ENCODE data around the gene ISL2.

ISL2 gene

DNA sequence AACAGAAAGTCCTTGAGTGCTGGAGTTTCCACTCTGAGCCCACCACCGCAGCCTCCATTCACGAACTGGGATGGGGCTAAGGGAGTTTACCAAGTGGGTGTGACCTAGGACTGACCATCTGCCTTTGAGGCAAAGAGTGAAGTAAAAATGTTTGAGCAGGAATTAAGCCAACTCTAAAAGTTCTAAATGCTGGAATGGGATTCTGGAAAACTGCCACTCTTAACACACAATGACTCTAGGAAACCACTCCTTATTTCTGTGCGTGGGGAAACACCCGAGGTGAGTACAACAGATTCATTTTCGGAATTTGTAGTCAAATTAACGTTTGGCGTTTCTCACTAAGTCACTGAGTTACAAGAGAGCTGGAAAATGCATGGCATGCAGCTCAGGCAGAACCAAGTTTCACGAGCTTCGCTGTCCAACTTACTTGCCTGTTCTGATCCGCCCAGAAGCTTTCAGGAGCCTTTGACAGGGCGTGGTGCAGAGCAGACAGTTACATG is 31.6 kb downstream of the ISL2 start:
- Mint-ChIP-seq H3K27me3 (no peaks in the 10 kb centered on the region), H3K4me1 (no peaks in the 10 kb centered on the region), H3K36me3 (peaks cover 35% of the 10 kb centered on the region), H3K9me3 (no peaks in the 10 kb centered on the region), H3K27ac (no peak overlapping the region), H3K4me3 (no peak overlapping the region)
- no peak for ATAC-seq

DNA sequence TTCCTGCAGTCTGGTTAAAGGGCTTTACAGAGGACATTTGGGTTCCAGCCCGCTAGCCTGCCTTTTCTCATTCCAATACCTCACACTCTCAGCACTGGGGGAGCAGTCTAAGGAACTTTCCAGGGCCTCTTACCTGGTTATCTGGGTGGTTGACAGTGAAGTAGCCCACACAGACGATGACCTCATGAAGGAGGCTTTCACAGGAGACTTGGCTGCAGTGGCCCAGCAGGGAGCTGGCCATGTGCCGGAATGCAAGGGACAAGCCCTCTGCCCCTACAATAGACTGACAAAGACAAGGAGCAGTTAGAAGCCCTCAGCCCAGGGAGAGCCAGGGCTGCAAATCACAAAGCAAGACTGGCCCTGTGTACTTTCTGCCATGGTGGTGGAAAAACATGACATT is 39.5 kb downstream of the ISL2 start:
- Mint-ChIP-seq H3K27me3 (no peaks in the 10 kb centered on the region), H3K27ac (no peak overlapping the region), H3K36me3 (peaks cover 44% of the 10 kb centered on the region), H3K4me1 (no peaks in the 10 kb centered on the region), H3K9me3 (no peaks in the 10 kb centered on the region), H3K4me3 (no peak overlapping the region)
- ATAC-seq, result no peak

- H3K9me3 Mint-ChIP-seq, result no peaks in the 10 kb centered on the region
- no peak overlapping the region for H3K27ac Mint-ChIP-seq
- ATAC-seq, result no peak
- peaks cover 42% of the 10 kb centered on the region for H3K36me3 Mint-ChIP-seq
- no peaks in the 10 kb centered on the region for H3K4me1 Mint-ChIP-seq
- H3K4me3 Mint-ChIP-seq, result no peak overlapping the region
- H3K27me3 Mint-ChIP-seq, result no peaks in the 10 kb centered on the region
Observed at GRCh38 chr15:76376816-76377215, 40.2 kb downstream of the ISL2 start.

DNA sequence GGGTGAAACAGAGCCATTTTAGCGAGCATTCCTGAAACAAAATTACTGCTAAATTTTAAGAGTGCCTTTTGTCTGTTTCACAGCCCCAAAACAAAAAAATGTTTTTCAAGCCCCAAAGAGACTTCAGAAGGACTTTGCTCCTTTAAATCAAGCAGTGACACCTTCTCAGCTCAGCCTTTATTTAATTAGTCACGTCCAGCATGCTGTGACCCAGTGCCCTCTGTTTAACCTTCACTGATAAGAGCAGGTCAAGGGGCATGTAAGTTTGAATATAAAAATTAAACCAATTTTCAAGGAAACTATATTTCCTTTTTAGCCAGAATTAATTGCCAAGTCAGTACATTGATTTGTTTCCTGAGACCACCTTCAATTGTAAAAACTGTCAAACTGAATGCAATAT is 40.6 kb downstream of the ISL2 start:
- Mint-ChIP-seq H3K9me3 (no peaks in the 10 kb centered on the region), H3K27ac (no peak overlapping the region), H3K27me3 (no peaks in the 10 kb centered on the region), H3K4me1 (no peaks in the 10 kb centered on the region), H3K36me3 (peaks cover 38% of the 10 kb centered on the region), H3K4me3 (no peak overlapping the region)
- no peak for ATAC-seq

GRCh38 chr15:76377751-76378150 is 41.2 kb downstream of the ISL2 start:
- peaks cover 35% of the 10 kb centered on the region for H3K36me3 Mint-ChIP-seq
- no peaks in the 10 kb centered on the region for H3K4me1 Mint-ChIP-seq
- no peak overlapping the region for H3K27ac Mint-ChIP-seq
- ATAC-seq, result no peak
- H3K4me3 Mint-ChIP-seq, result no peak overlapping the region
- H3K27me3 Mint-ChIP-seq, result no peaks in the 10 kb centered on the region
- H3K9me3 Mint-ChIP-seq, result no peaks in the 10 kb centered on the region

GRCh38 chr15:76378691-76379090 is 42.1 kb downstream of the ISL2 start:
- H3K4me3 Mint-ChIP-seq, result no peak overlapping the region
- peaks cover 27% of the 10 kb centered on the region for H3K36me3 Mint-ChIP-seq
- no peaks in the 10 kb centered on the region for H3K9me3 Mint-ChIP-seq
- no peak for ATAC-seq
- no peaks in the 10 kb centered on the region for H3K27me3 Mint-ChIP-seq
- H3K4me1 Mint-ChIP-seq, result no peaks in the 10 kb centered on the region
- H3K27ac Mint-ChIP-seq, result no peak overlapping the region

GRCh38 chr15:76380249-76380648 is 43.7 kb downstream of the ISL2 start:
- Mint-ChIP-seq H3K4me1 (no peaks in the 10 kb centered on the region), H3K4me3 (no peak overlapping the region), H3K36me3 (peaks cover 26% of the 10 kb centered on the region), H3K27ac (no peak overlapping the region), H3K9me3 (no peaks in the 10 kb centered on the region), H3K27me3 (no peaks in the 10 kb centered on the region)
- no peak for ATAC-seq

DNA sequence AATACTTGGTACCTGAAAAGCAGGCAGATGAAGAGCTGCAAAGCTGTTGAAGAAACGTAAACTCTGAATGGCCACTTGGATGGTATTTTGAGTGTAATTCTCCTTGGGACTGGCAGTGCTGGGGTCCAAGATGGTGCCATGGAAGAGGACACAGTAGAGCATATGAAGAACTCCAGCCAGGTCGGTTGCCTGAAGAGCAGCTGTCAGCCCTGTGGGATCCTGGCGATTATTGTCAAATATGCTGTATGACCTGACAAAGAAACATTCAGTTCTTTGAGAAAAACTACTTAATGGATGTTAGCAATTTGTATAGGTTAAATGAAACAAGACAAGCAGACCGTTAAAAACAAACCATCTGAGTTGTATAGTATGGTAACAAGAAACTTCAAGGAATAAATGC is 44.8 kb downstream of the ISL2 start:
- Mint-ChIP-seq H3K4me3 (no peak overlapping the region), H3K27me3 (no peaks in the 10 kb centered on the region), H3K27ac (no peak overlapping the region), H3K36me3 (peaks cover 31% of the 10 kb centered on the region), H3K4me1 (no peaks in the 10 kb centered on the region), H3K9me3 (no peaks in the 10 kb centered on the region)
- no peak for ATAC-seq

GRCh38 chr15:76382987-76383728 is 46.6 kb downstream of the ISL2 start:
- Mint-ChIP-seq H3K27ac (no peak overlapping the region), H3K4me1 (no peaks in the 10 kb centered on the region), H3K9me3 (no peaks in the 10 kb centered on the region), H3K27me3 (no peaks in the 10 kb centered on the region), H3K36me3 (peaks cover 46% of the 10 kb centered on the region), H3K4me3 (no peak overlapping the region)
- ATAC-seq, result no peak

GRCh38 chr15:76384409-76384808 is 47.8 kb downstream of the ISL2 start:
- Mint-ChIP-seq H3K36me3 (peaks cover 47% of the 10 kb centered on the region), H3K27ac (no peak overlapping the region), H3K9me3 (no peaks in the 10 kb centered on the region), H3K4me1 (no peaks in the 10 kb centered on the region), H3K27me3 (no peaks in the 10 kb centered on the region), H3K4me3 (no peak overlapping the region)
- ATAC-seq, result no peak

- Mint-ChIP-seq H3K9me3 (no peaks in the 10 kb centered on the region), H3K4me3 (no peak overlapping the region), H3K36me3 (peaks cover 42% of the 10 kb centered on the region), H3K27ac (no peak overlapping the region), H3K4me1 (no peaks in the 10 kb centered on the region), H3K27me3 (no peaks in the 10 kb centered on the region)
- ATAC-seq, result no peak
Observed at GRCh38 chr15:76386178-76386577, 49.6 kb downstream of the ISL2 start.

- Mint-ChIP-seq H3K9me3 (no peaks in the 10 kb centered on the region), H3K4me3 (no peak overlapping the region), H3K36me3 (peaks cover 42% of the 10 kb centered on the region), H3K27ac (no peak overlapping the region), H3K4me1 (no peaks in the 10 kb centered on the region), H3K27me3 (no peaks in the 10 kb centered on the region)
- ATAC-seq, result no peak
Observed at GRCh38 chr15:76386926-76387325, 50.4 kb downstream of the ISL2 start.

- Mint-ChIP-seq H3K4me3 (no peak overlapping the region), H3K27ac (no peak overlapping the region), H3K27me3 (no peaks in the 10 kb centered on the region), H3K4me1 (no peaks in the 10 kb centered on the region), H3K36me3 (peaks cover 36% of the 10 kb centered on the region), H3K9me3 (no peaks in the 10 kb centered on the region)
- no peak for ATAC-seq
Observed at GRCh38 chr15:76390571-76390970, 54.0 kb downstream of the ISL2 start.

- Mint-ChIP-seq H3K36me3 (peaks cover 34% of the 10 kb centered on the region), H3K9me3 (no peaks in the 10 kb centered on the region), H3K27me3 (no peaks in the 10 kb centered on the region), H3K27ac (no peak overlapping the region), H3K4me3 (no peak overlapping the region), H3K4me1 (no peaks in the 10 kb centered on the region)
- ATAC-seq, result no peak
Observed at GRCh38 chr15:76391309-76391708, 54.7 kb downstream of the ISL2 start.

- H3K36me3 Mint-ChIP-seq, result peaks cover 29% of the 10 kb centered on the region
- H3K27me3 Mint-ChIP-seq, result no peaks in the 10 kb centered on the region
- H3K27ac Mint-ChIP-seq, result no peak overlapping the region
- no peaks in the 10 kb centered on the region for H3K4me1 Mint-ChIP-seq
- no peak overlapping the region for H3K4me3 Mint-ChIP-seq
- no peak for ATAC-seq
- no peaks in the 10 kb centered on the region for H3K9me3 Mint-ChIP-seq
Observed at GRCh38 chr15:76391847-76392246, 55.3 kb downstream of the ISL2 start.
